GOT3 (cell line): ENCODE results near the gene POLR2F.

ENCODE experiments used
- DNase-seq: peaks from one replicate; lab custom pipeline; 2025; ENCODE audit warnings: mixed read lengths; lab: John Stamatoyannopoulos, UW

POLR2F gene

DNA sequence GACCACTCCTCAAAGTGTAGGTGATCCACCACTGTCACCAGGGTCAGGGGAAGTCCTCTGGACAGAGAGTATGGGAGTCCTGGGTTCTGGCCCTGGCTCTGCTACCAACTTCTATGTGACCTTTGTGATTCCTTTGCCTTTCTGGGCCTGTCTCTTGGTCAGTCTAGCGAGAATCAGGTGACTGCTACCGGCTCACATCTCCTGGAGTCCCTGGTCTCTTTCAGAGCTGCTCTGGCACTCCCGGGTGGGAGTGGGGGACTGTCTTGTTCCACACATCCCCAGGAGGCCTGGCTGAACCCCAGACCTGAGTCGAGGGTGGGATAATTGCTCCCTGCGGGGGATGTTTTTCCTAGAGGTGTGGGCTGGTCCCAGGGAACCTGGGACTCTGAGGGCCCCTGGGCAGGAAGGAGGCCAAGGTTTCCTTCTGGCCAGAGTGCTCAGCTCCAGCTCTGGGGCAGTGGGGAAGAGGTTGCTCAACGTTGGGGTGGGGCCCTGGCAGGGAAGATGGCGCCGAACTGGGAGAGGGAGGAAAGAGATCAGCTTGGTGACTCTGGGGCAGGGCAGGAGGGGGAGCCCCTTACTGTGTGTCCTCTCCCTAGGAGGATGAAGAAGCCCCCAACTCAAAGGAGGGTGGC lies 28.8 kb downstream of the POLR2F start:
- DNase-seq: no peak

DNA sequence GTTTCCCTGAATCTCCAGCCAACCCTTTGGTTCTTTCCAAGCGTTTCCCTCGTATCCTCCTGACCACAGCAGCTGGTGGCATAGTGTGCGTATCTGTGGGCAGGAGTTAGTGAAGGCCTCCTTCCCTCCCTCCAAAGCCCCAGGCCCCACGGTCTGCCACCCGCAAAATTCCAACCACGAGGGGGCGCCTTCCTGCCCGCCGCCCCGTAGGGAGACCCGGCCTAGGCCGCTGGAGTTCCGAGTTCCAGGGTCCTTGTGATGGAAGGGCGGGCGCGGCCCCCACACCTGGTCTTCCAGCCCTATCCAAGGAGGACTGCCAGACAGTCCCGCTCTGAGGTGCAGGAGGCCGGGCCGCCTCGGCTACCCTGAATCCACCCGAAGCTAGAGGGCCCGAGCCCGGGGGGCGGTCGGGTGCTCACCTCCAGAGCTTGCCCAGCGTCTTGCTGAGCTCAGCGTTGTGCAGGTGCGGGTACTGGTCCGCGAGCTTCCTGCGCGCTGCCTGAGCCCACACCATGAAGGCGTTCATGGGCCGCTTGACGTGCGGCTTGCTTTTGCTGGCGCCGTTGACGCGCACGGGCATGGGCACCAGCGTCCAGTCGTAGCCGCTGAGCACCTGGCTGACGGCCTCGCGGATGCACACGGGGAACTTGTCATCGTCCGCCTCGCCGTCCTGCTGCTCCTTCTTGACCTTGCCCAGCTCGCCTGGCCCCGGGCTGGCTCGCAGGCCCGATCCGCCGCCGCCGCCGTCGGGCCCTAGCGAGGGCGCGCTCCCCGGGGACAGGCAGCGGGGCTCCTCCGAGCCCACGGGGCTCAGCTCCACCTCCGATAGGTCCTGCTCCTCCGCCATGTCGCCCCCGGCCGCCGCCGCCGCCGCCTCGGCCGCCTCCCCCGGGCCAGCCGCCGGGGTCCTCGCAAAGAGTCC lies 29.7 kb downstream of the POLR2F start:
- DNase-seq: no peak

GRCh38 chr22:37983860-37984791 lies 30.6 kb downstream of the POLR2F start, which contains the start of gene SOX10:
SOX10 (minus strand) TSS chr22:37984555; CDS start chr22:37983784, 771 bp downstream.
- DNase-seq: no peak

- no peak for DNase-seq
Measured at GRCh38 chr22:37985050-37985585, 31.6 kb downstream of the POLR2F start.

DNA sequence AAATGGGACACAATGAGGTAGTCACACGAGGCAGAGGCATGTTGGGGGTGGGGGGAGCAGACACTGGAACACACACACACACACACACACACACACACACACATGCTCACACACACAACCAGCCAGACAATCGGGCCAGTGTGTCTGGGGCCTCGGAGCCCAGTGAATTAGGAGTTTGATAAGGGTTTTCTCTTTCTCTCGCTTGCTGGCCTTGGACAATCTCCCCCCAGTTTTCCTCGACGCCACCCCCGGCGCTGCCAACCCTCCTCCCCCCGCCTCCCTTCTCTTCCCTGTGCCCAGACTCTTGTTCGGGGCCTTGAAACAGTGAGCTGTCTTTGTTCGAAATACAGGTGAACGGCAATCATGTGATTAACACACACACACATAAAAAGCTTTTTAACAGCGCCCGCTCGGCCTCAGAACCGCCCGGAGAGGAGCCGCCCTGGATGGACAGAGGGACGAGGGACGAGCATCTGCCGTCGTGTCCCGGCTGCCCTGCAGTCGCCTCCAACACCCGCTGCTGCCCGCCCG lies 32.3 kb downstream of the POLR2F start:
- no peak for DNase-seq

GRCh38 chr22:37986371-37986770 lies 32.9 kb downstream of the POLR2F start:
- no peak for DNase-seq

DNA sequence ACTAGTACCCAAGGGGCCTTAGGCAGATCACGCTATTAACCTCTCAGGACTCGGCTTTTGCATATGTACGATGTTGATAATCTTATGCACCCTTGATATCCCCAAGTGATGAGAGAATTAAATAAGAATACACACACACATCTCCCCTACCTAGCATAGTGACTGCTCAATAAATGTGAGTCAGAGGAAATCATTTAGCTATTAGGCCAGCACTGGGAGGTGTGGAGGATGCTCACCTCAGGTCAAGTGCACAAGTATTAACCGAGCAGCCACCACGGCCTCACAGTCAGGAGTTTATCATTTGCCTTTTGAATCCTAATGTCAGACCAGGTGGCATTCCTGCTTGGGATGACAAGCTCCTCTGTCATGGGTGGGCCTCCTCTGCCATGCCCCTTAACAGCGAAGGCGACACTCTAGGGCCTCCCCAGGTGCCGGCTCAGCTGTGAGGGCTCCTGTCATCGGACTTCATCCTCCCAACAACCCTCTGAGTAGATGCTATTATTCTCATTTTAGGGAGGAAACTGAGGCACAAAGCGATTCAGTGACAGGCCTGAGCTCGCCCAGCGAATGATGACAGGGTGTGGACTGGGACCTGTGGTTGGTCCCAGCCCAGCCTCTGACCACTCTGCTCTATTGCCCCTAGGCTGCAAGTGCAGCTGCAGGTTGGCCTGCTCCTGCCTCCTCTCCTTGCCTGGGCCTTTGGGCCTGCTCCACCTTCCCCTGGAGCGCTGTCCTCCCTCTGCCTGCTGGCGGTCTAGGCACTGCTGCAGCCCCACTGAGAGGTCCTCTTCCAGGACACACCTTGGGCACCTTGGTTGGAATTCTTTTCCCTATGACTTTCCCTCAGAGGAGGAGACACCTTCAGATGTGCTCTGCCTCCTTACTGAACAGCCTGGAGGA lies 35.9 kb downstream of the POLR2F start:
- DNase-seq: no peak

GRCh38 chr22:37990301-37990700 lies 36.8 kb downstream of the POLR2F start:
- no peak for DNase-seq

DNA sequence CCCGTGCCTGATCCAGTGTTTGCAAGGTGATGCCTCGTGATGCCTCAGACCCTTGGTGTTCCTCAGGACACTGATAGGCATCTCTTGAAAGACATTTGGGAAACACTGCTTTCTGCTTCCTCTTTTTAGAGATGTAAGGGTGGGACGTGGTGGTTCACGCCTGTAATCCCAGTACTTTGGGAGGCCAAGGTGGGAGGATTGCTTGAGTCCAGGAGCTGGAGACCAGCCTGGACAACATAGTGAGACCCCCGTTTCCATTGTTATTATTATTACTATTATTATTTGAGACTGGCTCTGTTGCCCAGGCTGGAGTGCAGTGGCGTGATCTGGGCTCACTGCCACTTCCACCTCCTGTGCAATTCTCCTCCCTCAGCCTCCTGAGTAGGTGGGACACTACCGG lies 37.4 kb downstream of the POLR2F start:
- no peak for DNase-seq

GRCh38 chr22:37991731-37992442 lies 38.4 kb downstream of the POLR2F start:
- DNase-seq: no peak

DNA sequence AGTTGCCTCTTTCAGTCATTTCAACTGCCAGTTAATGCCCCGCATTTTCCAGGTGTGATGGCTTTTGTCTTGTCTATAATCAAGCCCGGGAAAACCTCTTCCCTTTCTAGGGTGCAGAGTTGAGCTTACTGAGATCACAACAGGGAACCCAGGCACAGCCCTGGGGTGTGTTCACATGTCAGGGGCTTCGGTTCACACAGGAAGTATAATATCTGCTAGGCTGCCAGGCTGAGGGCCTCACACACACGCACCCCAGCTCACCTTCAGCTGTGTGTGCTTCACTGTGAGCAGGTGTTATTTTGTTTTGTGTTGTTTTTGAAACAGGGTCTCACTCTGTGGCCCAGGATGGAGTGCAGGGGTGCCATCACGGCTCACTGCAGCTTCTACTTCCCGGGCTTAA lies 40.5 kb downstream of the POLR2F start:
- no peak for DNase-seq

- no peak for DNase-seq
Measured at GRCh38 chr22:37994982-37995381, 41.5 kb downstream of the POLR2F start.

GRCh38 chr22:37995460-37995859 lies 42.0 kb downstream of the POLR2F start:
- no peak for DNase-seq

DNA sequence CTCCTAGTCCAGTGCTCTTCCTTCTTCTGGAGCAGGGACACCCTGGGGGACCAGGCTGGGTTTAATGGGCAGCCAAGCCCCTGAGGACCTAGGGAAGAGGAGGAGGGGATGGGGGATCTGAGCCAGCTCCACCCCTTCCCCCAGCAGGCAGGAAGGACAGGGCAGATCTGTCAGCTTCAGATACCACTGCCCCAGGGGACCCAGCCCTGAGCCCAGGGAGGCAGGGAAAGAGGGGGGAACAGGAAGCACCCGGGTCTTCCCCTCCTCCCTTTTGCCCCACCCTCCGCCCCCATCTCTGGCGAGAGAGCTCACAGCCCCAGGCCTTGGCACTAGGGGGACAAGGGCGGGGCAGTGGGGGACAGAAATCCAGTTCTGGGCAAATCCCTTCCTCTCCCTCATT lies 42.6 kb downstream of the POLR2F start:
- no peak for DNase-seq

GRCh38 chr22:37996515-37997246 lies 43.2 kb downstream of the POLR2F start:
- DNase-seq: no peak

DNA sequence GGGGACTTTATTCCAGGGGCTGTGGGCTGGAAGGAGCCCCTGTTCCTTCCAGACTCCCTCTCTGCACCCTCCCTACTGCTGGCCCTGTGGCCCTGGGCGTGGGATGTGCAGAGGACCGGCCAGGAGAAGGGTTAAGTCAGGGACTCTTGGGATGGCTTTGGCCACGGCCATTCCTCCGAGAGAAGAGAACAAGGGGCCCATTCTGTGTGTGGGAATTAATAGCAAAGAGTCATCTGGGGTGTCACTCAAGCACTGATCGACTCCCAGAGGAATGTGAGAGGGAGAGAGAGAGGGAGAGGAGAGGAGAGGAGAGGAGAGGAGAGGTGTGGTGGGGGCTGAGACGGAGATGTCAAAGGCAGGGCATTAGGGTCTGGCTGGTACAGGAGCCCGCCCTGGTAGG lies 45.0 kb downstream of the POLR2F start:
- DNase-seq: no peak

DNA sequence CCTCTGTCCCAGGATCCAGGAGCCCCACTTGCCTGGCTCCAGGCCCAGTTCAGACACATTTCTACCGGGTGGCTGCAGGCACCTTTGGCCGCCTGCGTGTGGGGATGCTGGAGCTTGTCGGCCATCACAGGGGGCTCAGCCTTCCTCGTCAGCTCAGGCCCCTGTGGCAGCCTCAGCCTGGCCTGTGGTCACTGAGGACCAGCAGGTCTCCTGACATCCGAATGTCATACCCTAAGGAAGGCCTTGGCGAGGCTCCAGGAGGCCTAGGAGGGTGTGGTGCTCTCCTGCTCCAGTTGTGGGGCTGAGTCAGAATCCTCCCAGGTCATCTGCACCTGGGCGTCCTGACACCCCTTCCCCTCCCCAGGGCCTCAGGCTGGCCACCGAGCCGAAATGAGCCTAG lies 45.7 kb downstream of the POLR2F start:
- DNase-seq: no peak

- DNase-seq: no peak
Measured at GRCh38 chr22:37999640-38000272, 46.3 kb downstream of the POLR2F start.

- no peak for DNase-seq
Measured at GRCh38 chr22:38005943-38006342, 52.4 kb downstream of the POLR2F start.
